Tibial nerve (tissue), 4 donors: ENCODE data around the gene CFAP43.

Experiments
- EP300 ChIP-seq, 2 donors: sonication (generic); formaldehyde crosslinking; IDR thresholded peaks; one replicate each; pipeline ENCODE4 v1.6.1; 2017; ENCODE audit warnings: antibody characterized with exemption in 2 of 2, mild to moderate bottlenecking in 1 of 2
- POLR2A ChIP-seq, 2 donors: fragments of 450-650 bp; IDR thresholded peaks; one replicate each; pipeline ENCODE4 v1.6.1; 2017; ENCODE audit warnings: antibody characterized with exemption in 2 of 2, mild to moderate bottlenecking in 2 of 2, moderate library complexity in 2 of 2
- TF ChIP-seq, protein P1 (sequence below), 5 experiments: fragments of 200-600 bp in 3 of 5; fragments of 450-650 bp in 2 of 5; sonication (generic) in 3 of 5; IDR thresholded peaks; one replicate each; pipeline ENCODE4 v1.5.1; 2016 to 2019; ENCODE audit warnings: antibody characterized with exemption in 5 of 5, mild to moderate bottlenecking in 3 of 5, moderate library complexity in 2 of 5

DNA sequence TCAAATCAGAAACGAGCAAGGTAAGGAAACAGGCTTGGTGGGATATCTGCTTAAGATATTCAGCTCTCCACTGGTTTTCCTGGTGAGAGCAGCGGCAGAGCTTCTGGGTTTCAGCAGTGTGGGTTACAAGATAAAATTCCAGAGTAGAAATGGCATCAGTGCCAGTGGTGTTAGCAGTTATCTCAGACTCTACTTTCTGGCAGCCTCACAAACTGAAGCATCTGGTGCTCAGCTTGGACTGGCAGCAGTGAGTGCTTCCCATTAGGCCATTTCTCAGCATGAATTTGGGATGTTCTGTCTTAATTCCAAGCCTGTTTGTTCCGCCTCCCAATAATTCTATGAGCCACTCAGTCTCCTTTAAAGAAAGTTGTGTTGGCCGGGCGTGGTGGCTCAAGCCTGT, 29.9 kb upstream of the CFAP43 start:
- no peak for TF ChIP-seq POLR2A (IDR thresholded peaks at IDR 0.05)
- TF ChIP-seq, protein P1, sequence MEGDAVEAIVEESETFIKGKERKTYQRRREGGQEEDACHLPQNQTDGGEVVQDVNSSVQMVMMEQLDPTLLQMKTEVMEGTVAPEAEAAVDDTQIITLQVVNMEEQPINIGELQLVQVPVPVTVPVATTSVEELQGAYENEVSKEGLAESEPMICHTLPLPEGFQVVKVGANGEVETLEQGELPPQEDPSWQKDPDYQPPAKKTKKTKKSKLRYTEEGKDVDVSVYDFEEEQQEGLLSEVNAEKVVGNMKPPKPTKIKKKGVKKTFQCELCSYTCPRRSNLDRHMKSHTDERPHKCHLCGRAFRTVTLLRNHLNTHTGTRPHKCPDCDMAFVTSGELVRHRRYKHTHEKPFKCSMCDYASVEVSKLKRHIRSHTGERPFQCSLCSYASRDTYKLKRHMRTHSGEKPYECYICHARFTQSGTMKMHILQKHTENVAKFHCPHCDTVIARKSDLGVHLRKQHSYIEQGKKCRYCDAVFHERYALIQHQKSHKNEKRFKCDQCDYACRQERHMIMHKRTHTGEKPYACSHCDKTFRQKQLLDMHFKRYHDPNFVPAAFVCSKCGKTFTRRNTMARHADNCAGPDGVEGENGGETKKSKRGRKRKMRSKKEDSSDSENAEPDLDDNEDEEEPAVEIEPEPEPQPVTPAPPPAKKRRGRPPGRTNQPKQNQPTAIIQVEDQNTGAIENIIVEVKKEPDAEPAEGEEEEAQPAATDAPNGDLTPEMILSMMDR (IDR thresholded peaks at IDR 0.05) = no peak
- no peak for TF ChIP-seq EP300 (IDR thresholded peaks at IDR 0.05)
